Caco-2 (cell line): ENCODE results near the gene NTHL1. TPM values are rescaled to one million over a fixed set of nuclear protein-coding genes. Genes with fewer than 3 reads are reported as not detected.
A peak's percentile ranks its signal among the peaks of the same experiment; 100 is the strongest.

Source experiments
- BruUV-seq: library from RNA; stranded (reverse); fragments of 400-500 nt; replicated peaks from 2 replicates; lab custom pipeline; 2021; lab: Mats Ljungman, UMichigan
- CTCF ChIA-PET: fragments of 300-600 bp; sonication (Branson Sonifier 250); formaldehyde crosslinking; loops from one replicate; lab custom pipeline; 2022; ENCODE audit warnings: antibody characterized with exemption; lab: Charles Lee
- POLR2A ChIA-PET: fragments of 300-600 bp; sonication (Branson Sonifier 250); formaldehyde crosslinking; loops from one replicate; lab custom pipeline; 2022; ENCODE audit warnings: antibody characterized with exemption; lab: Charles Lee
- DNase-seq, 2 experiments: peaks; one replicate each; pipeline versions ENCODE4 v3.0.0 to v3.0.0-alpha.2; 2020 to 2022
- H3K27me3 ChIP-seq: replicated peaks from 2 replicates; pipeline ENCODE4 v1.6.0; 2011; ENCODE audit warnings: low read length; ENCODE audit not compliant: control insufficient read depth, insufficient read depth
- H3K36me3 ChIP-seq: 2 replicates; pipeline ENCODE4 v1.5.1; 2011; ENCODE audit warnings: low read length; ENCODE audit not compliant: control insufficient read depth, insufficient read depth
- H3K4me1 ChIP-seq: fragments of 250-450 bp; sonication (Bioruptor Pico); 2 replicates; pipeline ENCODE4 v1.5.1; 2020; ENCODE audit warnings: mild to moderate bottlenecking
- H3K4me3 ChIP-seq: 2 replicates; pipeline ENCODE4 v1.5.1; 2011; ENCODE audit warnings: low read depth, mild to moderate bottlenecking, control low read depth, low read length
- H3K9me3 ChIP-seq: fragments of 250-450 bp; sonication (Bioruptor Pico); 2 replicates; pipeline ENCODE4 v1.5.1; 2020; ENCODE audit warnings: mild to moderate bottlenecking, moderate library complexity
- H3K27ac Mint-ChIP-seq: one replicate; pipeline ENCODE4 v1.8.0; 2022; ENCODE audit warnings: mixed read lengths; ENCODE audit not compliant: unreplicated experiment
- H3K27me3 Mint-ChIP-seq: one replicate; pipeline ENCODE4 v1.8.0; 2022; ENCODE audit warnings: mixed read lengths; ENCODE audit not compliant: insufficient read depth, unreplicated experiment
- H3K36me3 Mint-ChIP-seq: one replicate; pipeline ENCODE4 v1.8.0; 2022; ENCODE audit warnings: mild to moderate bottlenecking, mixed read lengths; ENCODE audit not compliant: insufficient read depth, unreplicated experiment
- H3K4me1 Mint-ChIP-seq: one replicate; pipeline ENCODE4 v1.8.0; 2022; ENCODE audit warnings: low read depth, mixed read lengths; ENCODE audit not compliant: unreplicated experiment
- H3K4me3 Mint-ChIP-seq: one replicate; pipeline ENCODE4 v1.8.0; 2022; ENCODE audit warnings: mild to moderate bottlenecking, moderate library complexity, mixed read lengths; ENCODE audit not compliant: unreplicated experiment
- H3K9me3 Mint-ChIP-seq: one replicate; pipeline ENCODE4 v1.8.0; 2022; ENCODE audit warnings: mixed read lengths; ENCODE audit not compliant: unreplicated experiment
- intact Hi-C: fragments of 100-400 bp; cut with micrococcal nuclease; formaldehyde crosslinking; loops from one replicate; pipeline ENCODE4 v1.10.0; 2022; ENCODE audit not compliant: unreplicated experiment
- total RNA-seq: library from RNA; stranded (reverse); gene quantifications from 2 replicates; pipeline ENCODE4 v1.2.3, GENCODE V29; 2022
- TF ChIP-seq, protein P1 (sequence below), 2 experiments: fragments of 200-600 bp in 1 of 2; IDR thresholded peaks; 1 replicate in 1 of 2; 2 replicates in 1 of 2; pipeline versions ENCODE4 v1.5.1 to v1.8.0; 2011 to 2022; ENCODE audit warnings: antibody characterized with exemption in 1 of 2, control low read depth in 1 of 2, inconsistent platforms in 1 of 2, low read depth in 1 of 2, low read length in 1 of 2, mild to moderate bottlenecking in 1 of 2, moderate library complexity in 1 of 2; ENCODE audit not compliant: insufficient read depth in 1 of 2, severe bottlenecking in 1 of 2, unreplicated experiment in 1 of 2

Gene NTHL1
- total RNA-seq, 1 experiment from 2014 or later, result 38.6 TPM

DNA sequence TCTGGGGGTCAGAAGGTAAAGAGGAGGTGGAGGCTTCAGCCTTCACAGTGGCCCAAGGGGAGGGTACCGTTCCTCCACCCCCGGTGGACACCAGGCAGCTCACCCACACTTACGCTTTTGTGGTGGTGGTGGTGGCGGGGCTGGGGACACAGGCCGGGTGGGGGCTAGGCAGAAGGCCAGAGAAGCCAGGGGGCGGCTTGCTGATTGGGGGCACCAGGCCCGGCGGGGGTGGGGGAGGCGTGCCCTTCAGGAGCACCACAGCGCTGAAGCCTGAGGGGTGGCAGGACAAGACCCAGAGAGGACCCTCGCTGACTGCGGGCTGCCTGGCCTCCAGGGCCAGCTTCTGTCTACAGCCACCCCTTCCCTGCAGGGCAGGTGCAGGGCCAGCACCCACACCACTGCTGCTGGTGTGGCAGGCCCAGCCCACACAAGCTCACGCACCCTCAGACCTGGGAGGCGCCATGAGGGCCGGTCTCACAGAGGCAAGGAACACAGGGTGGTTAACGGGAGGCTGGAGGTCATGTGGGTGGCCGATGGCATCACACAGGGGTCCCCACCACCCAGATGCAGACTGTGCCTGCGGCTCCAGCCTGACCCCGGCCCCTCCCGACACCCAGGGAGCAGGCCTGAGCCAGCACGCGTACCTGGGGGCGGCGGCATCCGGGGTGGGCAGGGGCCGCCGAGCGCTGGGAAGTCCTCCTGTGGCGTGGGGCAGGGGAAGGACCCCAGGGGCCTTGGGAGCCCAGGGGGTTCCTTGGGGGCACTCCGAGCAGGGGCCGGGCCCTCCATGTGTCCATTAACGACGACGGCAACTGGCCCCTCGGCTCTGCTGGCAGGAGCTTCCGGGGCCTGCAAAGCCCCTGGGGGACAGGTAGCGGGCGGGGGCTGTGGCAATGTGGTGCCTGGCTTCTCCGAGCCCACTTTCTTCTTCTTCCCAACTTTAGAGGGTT is 48.5 kb downstream of the NTHL1 start:
- no TSS peak for BruUV-seq
- H3K27ac Mint-ChIP-seq, result no peak overlapping the region
- H3K27me3 Mint-ChIP-seq, result no peaks in the 10 kb centered on the region

DNA sequence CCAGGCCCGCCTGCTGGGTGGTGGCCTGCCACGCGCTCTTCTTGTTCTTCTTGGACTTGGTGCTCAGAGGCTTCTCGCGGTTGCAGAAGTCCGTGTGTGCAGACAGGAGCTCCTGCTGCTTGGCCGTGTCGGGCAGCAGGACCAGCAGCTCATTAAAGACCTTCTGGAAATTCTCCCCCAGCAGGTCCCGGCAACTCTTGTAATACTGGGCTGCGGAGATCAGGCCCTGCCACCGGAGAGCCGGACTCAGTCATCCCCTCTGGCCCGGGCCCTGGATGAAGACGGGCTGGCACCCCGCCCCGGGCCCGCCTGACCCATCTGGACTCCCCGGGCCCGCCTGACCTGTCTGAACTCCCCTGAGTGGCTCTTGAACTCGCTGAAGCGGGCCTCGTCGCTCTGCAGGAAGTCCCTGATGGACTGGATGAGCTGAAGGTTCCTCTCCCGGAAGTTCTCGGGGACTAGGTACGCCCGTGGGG is 49.2 kb downstream of the NTHL1 start:
- no peak for DNase-seq
- no peak overlapping the region for H3K4me3 Mint-ChIP-seq
- BruUV-seq, result TSS peak; percentile 15
- POLR2A ChIA-PET, result no interaction called here
- intact Hi-C loops, result no loop called here
- peaks cover 2% of the 10 kb centered on the region; the same call in 1 of the 2 replicates for H3K36me3 ChIP-seq
- H3K9me3 Mint-ChIP-seq, result no peaks in the 10 kb centered on the region
- no peaks in the 10 kb centered on the region for H3K27me3 ChIP-seq
- no peaks in the 10 kb centered on the region for H3K4me1 ChIP-seq
- H3K27ac Mint-ChIP-seq, result no peak overlapping the region
- CTCF ChIA-PET, result no interaction called here
- H3K9me3 ChIP-seq, result no peaks in the 10 kb centered on the region
- H3K4me3 ChIP-seq, result no peak overlapping the region
- no peaks in the 10 kb centered on the region for H3K4me1 Mint-ChIP-seq
- no peaks in the 10 kb centered on the region for H3K27me3 Mint-ChIP-seq
- TF ChIP-seq, protein P1, sequence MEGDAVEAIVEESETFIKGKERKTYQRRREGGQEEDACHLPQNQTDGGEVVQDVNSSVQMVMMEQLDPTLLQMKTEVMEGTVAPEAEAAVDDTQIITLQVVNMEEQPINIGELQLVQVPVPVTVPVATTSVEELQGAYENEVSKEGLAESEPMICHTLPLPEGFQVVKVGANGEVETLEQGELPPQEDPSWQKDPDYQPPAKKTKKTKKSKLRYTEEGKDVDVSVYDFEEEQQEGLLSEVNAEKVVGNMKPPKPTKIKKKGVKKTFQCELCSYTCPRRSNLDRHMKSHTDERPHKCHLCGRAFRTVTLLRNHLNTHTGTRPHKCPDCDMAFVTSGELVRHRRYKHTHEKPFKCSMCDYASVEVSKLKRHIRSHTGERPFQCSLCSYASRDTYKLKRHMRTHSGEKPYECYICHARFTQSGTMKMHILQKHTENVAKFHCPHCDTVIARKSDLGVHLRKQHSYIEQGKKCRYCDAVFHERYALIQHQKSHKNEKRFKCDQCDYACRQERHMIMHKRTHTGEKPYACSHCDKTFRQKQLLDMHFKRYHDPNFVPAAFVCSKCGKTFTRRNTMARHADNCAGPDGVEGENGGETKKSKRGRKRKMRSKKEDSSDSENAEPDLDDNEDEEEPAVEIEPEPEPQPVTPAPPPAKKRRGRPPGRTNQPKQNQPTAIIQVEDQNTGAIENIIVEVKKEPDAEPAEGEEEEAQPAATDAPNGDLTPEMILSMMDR (IDR thresholded peaks at IDR 0.05; ENCODE audit: insufficient read depth in 1 of 2, low read depth in 1 of 2, low read length in 1 of 2, severe bottlenecking in 1 of 2, unreplicated experiment in 1 of 2), result no peak
- H3K36me3 Mint-ChIP-seq, result peaks cover 49% of the 10 kb centered on the region

More for the DNA sequence above, 48.5 kb downstream of the NTHL1 start:
- TF ChIP-seq, protein P1 (IDR thresholded peaks at IDR 0.05; ENCODE audit: insufficient read depth in 1 of 2, low read depth in 1 of 2, low read length in 1 of 2, severe bottlenecking in 1 of 2, unreplicated experiment in 1 of 2), result no peak
- Histone ChIP-seq H3K4me3 (no peak overlapping the region), H3K4me1 (no peaks in the 10 kb centered on the region), H3K9me3 (no peaks in the 10 kb centered on the region), H3K36me3 (peaks cover 2% of the 10 kb centered on the region; the same call in 1 of the 2 replicates), H3K27me3 (no peaks in the 10 kb centered on the region)
- H3K36me3 Mint-ChIP-seq, result peaks cover 49% of the 10 kb centered on the region
- ChIA-PET POLR2A (no interaction called here), CTCF (no interaction called here)
- DNase-seq, result no peak
- intact Hi-C loops, result no loop called here
- H3K9me3 Mint-ChIP-seq, result no peaks in the 10 kb centered on the region
- H3K4me3 Mint-ChIP-seq, result no peak overlapping the region
- H3K4me1 Mint-ChIP-seq, result no peaks in the 10 kb centered on the region

DNA sequence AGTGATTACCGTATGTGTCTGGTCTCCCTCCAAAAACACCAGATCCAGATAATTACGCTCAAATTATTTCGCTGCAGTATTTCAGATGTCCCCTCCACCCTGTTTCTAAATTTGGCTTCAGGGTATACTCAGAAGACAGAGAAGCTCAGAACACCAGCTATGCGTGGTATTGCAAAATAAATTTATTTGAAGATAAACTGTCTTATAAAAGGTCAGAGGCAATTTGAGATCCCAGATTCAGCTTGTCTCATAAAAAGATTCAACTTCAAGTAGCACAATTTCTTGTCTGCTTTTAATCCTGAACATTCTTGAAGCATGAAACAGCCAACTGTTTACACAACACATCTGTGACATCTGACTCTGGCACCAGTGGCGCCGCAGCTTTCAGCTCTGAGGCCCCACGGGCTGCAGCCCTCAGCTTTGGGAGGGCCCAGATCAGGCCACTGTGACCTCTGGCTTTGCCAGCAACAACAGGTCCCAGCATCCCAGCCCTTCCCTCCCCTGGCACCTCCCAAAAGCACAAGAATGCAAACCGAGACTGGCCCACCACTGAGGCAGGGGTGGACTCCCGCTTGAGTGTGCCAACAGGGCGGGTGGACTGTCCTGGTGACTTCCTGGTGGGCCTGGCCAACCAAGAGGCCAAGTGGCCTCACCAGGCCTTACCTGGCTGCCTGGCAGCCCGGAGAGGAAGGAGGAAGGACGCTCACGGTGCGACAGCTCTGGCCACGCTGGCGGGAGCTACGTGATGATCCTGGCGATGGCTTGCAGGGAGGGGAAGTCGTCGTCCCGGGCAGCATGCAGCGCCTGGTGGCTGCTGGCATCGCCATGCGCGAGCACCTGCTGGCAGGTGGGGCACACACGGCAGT is 49.9 kb downstream of the NTHL1 start:
- Histone ChIP-seq H3K9me3 (no peaks in the 10 kb centered on the region), H3K27me3 (no peaks in the 10 kb centered on the region), H3K4me3 (no peak overlapping the region), H3K4me1 (no peaks in the 10 kb centered on the region), H3K36me3 (peaks cover 2% of the 10 kb centered on the region; the same call in 1 of the 2 replicates)
- Mint-ChIP-seq H3K36me3 (peaks cover 49% of the 10 kb centered on the region), H3K9me3 (no peaks in the 10 kb centered on the region), H3K27me3 (no peaks in the 10 kb centered on the region), H3K27ac (no peak overlapping the region), H3K4me1 (no peaks in the 10 kb centered on the region), H3K4me3 (no peak overlapping the region)
- CTCF ChIA-PET, result no interaction called here
- BruUV-seq, result no TSS peak
- intact Hi-C loops, result no loop called here
- POLR2A ChIA-PET, result no interaction called here
- DNase-seq, result no peak
- TF ChIP-seq, protein P1 (IDR thresholded peaks at IDR 0.05; ENCODE audit: insufficient read depth in 1 of 2, low read depth in 1 of 2, low read length in 1 of 2, severe bottlenecking in 1 of 2, unreplicated experiment in 1 of 2), result no peak
